ENCODE measurements around the gene GRK5.

The GRK5 gene

DNA sequence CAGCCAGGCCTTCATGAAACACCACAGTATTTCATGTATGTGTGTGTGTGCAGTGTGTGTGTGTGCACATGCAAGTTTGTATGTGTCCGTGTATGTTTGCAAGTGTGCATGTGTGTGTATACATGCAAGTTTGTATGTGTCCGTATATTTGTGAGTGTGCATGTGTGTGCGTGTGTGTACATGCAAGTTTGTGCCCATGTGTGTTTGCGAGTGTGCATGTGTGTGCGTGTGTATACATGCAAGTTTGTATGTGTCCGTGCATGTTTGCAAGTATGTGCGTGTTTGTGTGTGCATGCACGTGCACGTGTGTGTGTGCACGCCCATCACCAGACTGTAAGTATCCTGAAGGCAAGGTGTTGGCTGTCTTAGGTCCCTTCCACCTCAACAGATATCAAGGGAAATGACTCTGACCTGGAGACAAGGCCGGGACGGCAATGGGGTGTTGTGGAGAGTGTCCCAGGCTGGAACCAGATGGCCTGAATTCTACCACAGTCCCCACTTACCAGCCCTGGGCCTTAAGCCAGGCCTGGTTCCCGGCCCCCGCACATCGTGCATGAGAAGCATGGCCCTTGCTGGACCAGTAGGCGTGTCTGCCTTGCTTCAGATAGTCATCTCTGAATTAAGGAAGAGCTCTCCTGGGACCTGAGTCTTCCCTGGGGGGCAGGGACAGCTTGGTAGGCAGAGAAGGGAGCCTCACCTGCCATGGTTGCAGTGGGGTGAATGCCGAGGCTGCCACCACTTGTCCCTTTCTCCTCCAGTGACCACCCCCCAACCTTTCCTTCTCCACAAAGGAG lies 140.0 kb downstream of the GRK5 start:
- no peak for DNase-seq

DNA sequence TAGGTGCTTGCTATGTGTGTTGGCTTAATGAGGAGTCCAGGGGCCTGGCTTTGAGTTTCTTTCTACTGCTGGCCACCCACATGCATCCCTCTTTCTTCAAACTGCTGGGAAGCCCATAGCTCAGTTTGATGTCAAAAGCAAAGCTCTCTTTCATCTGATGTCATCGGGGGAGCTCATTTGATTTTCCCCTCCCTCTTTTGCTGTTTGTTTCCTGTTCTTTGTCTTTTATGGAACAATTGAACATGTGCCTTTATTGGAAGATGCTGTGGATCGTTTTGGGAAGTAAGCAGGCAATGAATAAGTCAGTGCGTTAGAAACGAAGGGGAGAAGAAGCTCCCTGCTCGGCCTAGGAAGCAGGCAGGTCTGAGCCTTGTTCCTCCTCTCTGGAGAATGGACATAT lies 140.7 kb downstream of the GRK5 start:
- DNase-seq = no peak

DNA sequence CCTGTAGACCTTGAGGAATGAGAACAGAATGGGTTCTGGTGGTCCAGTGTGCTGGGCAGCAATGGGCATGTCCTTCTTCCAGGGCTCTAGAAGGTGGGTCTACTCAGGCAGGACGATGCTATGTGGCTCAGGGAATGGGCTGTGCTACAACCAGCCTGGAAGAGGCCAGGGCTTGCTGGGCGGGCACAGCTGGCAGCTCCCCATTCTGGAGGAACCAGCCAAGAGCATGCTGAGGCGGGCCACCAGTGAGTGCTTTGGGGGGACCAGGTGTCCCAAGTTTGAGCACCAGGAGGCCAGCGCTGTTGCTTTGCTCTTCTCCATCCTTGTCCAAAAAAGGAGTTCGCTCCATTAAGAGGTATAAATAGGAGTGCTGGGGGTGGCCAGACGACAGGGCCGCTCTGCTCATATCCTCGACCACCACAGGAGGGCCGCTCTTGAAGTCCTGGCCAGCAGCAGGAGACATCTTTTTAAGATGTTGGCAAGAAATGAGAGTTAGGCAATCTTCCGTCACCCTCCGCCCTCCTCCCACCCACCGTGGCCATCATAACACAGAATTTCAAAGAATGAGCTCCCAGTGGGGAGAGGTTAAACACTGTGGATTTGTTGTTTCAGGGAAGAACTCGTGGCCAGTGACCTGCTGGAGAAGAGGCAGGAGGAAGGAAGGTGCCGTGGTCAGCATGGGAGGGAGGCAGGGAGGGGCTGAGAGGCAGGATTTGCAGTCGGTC lies 141.3 kb downstream of the GRK5 start:
- DNase-seq = no peak

DNA sequence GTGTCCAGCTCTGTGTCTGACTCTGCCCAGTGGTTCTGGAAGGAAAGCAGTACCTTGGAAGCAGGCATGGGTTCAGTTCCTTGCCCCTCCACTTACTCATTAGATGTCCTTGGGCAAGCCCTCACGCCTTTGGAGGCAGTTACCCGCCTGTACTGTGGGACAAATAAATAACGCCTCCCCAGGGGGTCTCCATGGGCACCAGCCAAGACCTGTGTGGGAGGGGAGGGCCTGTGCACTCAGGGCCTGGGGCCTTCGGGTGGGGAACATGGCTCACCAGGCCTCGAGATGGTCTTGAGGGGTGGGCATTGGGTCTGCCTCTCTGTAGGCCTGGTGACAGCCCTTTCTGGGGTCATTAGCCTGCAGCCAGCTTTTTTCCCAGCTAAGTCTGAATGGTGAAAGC lies 142.0 kb downstream of the GRK5 start:
- no peak for DNase-seq

DNA sequence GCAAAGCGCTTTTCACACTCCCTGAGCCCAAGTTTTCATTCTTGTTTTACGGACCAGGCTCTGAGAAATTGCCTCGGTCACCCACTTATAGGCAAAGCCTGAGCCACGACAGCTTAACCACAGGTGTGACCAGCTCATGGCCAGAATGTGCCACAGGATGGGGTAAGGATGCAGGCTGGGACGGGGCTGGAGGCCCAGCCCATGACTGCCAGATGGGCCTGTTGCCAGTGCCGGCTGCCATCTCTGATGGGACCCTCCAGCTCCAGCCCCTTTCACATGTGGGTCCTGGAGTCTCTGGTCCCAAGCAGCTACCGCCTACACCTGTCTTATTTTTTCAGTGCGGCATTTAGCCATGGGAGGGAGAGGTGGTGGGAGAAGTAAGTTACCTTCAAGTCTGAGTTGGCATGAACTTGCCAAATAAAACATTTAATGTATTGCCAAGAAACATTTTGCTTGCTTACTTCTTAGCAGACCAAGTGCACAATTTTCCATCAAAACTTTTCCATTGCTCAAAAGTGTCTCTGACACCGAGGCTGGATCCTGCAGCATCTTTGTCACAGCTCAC lies 142.6 kb downstream of the GRK5 start:
- no peak for DNase-seq

DNA sequence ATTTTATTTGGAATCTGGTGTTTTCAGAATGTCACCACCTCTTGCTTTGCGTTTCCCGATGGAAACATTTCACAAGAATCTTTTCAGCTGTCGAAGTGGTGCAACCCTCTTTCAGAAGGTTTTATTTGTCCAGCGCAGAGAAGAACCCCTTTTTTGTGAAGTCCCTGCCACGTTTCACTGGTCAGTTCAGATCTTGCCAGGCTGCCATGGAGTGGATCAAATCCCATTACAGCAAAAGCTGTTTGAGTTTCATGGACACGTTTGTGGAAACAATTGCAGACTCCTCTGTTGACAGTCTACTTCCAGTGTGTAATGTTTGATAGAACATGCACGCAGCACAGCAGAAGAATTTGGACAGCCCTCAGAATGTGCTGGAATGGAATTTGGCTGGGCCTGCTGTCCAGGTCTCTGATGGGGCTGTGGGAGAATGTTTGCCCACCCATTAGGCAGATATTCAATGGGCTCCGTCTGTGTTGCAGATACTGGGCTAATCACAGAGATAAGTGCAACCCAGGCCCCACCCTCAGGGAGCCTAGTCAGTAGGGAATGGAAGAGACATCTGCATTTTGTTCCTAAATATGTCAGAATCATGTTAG lies 143.2 kb downstream of the GRK5 start:
- no peak for DNase-seq

DNA sequence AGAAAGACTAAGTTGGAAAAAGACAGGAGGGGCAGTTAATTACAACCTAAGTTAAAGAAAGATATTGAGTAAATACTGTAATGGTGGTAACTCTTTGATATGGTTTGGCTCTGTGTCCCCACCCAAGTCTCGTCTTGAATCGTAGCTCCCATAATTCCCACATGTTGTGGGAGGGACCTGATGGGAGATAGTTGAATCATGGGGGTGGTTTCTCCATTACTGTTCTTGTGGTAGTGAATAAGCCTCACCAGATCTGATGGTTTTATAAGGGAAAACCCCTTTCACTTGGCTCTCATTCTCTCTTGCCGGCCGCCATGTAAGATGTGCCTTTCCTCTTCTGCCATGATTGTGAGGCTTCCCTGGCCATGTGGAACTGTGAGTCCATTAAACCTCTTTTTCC lies 143.8 kb downstream of the GRK5 start:
- no peak for DNase-seq

DNA sequence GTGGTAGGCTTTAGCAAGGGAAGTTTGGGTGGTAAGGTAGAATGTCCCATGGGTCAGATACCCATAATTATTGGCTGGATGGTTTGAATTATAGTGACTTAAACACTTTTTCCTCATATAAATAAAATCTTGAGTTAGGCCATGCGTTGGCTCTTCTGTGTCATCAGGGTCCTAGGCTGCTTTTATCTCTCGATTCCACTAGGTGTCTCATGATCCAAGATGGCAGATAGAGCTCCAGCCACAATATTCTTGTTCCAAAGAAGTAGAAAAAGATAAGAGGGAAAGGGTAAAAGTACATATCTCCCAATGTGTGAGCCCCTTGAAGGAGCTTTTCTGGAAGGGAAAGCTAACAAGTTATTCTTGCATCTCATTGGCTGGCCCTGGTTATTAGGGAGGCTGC lies 144.7 kb downstream of the GRK5 start:
- no peak for DNase-seq

DNA sequence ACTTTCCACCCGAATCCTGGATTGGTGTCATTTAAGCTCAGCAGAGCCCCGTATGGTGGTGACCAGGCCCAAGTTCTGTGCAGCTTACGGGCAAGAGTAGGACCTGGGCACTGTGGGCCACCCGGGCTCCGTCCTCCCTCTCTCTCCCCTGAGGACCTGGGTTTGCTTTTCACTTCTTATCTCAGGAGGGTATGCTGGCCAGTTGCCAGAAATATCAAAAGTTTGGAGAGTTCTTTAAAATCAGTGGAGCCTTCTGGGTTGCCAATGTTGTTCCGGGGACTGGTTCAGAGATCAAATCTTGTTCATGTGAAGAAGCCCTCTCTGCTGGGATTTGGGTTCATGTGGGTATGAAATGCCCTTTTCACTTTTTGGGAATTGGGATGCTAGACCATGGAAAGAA lies 145.4 kb downstream of the GRK5 start:
- no peak for DNase-seq

DNA sequence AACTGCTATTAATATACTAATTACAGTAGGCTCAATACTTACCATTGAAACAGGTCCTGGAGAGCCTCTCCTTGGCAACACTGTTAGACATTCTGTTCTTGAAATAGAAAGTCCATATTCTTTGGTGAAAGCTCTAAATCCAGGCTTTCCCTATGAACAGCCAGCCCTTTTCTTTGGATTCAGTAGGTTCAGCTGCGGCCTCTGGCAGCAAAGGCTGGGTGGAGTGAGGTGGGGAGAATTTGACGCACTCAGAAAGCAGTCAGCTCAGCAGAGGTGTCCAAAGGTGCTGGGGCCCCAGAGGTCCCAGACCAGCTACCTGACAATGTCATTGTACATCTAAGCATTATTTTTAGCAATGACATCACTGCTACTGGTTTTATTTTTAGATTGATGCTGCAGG lies 146.1 kb downstream of the GRK5 start:
- no peak for DNase-seq

DNA sequence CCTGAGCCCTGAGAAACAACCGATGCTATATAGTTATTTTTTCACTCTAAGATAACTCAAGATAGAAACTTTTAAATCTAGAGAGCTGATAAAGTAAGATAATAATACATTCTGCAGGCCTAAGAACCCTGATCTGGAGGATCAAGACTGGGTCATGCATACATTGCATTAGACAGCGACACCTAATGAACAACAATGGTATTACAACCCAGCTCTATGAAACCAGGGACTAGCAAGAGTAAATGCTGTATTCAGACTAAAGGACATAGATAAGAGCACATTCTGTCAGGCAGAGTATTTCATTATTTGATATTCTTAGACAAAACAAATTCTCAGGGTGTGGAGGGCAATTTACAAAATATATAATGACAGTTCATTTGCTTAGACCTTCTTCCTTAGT lies 148.6 kb downstream of the GRK5 start:
- no peak for DNase-seq

DNA sequence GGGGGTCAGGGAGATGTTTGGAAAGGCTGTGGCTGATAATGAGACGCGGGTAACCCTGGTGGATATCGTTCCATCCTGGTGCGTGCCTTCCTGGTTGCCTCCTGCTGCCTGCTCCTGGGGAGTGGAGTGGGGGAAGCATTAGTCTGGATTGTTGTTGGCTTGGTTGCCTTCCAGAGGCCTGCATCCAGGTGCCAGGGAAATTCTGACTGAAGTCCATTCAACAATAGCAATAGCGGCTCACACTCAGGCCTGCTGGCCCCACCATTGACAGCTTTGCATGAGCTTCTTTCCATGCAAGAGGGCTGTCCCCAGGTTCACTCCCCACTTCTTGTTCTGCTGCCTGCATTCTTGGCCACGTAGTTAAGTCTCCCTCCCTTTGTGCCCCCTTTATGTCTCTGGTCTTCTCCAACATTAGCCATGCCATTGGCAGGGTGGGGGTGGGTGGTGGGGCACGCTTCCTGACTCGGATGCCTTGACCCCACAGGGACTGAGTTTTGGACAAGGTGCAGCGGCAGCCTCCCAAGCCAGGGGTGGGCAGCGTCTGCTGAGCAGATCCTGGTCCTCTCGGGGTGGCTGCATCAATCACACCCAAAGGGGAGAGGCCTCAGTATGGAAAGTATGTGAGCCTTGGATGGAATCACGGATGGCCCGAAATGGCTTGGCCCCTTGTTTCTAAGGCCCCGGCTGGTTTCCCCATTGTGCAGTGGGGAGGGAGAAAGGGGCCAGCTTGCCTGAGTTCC lies 150.2 kb downstream of the GRK5 start:
- DNase-seq = no peak

DNA sequence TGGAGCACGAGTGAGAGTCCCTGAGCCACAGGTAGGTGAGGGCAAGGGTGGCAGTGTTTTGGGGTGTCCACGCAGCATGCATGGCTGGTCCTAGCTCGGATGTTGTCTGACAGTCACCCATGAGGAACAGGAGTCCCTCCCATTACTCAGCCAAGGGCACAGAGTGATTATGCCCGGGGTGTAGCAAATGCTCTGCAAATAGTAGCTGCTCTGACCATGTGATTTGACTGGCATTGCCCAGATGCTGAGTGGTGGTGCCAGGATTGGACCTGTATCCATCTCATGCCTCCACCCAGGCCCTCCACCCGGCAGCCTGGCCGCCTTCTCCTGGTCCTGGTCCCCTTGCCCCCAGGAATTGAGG lies 150.8 kb downstream of the GRK5 start:
- no peak for DNase-seq

DNA sequence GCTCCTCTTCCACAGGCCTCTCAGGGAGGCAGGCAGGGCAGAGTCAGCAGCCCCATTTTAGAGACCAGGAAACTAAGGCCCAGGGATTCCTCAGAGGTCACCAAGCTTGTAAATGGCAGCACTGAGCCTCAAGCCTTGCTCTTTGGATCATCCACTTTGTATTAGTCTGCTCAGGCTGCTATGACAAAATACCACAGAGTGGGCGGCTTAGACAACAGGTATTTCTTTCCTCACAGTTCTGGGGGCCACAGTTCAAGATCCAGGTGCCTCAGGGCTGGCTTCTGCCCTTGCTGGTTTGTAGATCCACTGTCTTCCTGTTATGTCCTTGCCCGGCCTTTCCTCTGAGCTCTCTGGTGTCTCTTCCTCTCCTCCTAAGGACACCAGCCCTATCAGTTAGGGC lies 151.2 kb downstream of the GRK5 start:
- no peak for DNase-seq

DNA sequence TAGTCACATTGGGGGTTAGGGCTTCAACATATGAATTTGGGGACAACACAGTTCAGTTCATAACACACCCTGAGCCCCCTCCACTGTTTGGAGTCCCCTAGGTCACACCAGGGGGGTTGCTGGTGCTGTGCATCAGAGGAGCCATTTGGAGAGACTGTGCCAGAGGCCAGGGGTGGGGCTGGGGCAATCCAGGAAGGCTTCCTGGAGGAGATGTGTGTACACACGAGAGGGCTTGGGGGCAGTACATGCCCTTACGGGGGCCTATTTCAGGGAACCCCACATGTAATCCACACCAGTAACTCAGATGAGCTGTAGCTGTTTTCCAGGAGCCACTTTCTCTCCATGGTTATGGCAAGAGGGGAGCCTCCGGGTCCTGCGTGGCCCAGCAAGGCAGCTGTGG lies 151.7 kb downstream of the GRK5 start:
- DNase-seq = no peak

DNA sequence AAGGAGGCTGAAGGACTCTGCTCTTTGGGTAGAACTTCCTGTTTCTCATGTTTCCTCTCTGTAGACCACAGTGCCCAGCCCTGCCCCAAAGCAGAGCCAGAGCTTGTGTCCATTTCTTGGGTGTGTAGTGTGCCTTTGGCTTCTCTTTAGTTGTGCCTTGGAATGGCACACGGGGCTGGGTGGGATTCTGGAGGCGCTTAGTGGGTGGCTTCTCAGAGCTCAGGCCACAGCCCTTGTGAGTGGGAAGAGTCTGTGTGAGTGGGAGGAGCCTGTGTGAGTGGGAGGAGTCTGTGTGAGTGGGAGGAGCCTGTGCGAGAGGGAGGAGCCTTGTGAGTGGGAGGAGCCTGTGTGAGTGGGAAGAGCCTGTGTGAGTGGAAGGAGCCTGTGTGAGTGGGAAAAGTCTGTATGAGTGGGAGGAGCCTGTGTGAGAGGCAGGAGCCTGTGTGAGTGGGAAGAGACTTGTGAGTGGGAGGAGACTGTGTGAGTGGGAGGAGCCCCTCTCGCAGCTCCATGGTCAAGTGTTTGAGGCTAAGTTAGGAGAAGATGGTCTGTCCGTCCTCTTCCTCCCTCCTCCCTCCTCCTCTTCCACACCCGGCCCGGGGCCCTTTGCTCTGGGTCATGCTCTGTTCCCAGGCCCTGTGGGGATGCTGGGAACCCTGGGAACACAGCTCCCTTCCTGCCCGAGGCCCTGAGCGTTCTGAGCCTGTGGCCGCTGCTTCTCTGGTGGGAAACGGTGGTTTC lies 153.0 kb downstream of the GRK5 start:
- no peak for DNase-seq

DNA sequence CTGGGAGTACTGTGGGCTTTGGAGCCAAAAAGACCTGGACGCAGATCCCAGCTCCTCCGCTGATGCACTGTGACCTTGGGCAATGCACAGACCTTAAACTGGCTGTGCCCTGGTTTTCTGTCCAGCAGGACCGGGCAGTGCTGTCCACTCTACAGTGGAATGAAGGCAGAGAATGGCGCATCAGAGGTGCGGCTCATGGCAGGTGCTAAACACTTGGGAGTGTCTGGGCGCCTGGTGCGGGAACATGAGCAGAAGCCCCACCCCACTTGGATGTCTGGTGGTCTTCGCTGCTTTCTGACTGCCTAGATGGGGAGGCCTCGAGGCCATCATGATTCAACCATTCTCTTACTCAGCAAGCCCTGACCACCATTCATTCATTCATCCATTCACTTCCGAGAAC lies 153.7 kb downstream of the GRK5 start:
- no peak for DNase-seq

DNA sequence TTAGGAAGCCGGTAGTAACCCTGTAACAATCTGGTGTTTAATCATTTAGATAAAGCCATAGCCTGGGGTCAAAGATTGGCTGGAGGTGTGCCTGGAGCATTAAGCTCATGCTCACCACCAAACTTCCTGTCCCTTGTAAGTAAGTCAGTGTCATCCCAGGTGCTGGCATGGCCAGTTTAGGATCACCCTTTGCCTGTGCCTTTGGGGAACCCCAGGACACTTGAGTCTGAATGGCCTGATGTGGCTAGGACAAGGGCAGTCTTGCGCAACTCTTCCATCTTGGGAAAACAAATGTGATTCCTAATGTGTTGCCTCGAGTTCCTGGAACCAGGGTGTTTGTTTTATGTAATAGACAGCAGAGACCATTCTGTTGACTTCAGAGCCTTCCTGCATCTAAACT lies 154.8 kb downstream of the GRK5 start:
- DNase-seq = no peak

DNA sequence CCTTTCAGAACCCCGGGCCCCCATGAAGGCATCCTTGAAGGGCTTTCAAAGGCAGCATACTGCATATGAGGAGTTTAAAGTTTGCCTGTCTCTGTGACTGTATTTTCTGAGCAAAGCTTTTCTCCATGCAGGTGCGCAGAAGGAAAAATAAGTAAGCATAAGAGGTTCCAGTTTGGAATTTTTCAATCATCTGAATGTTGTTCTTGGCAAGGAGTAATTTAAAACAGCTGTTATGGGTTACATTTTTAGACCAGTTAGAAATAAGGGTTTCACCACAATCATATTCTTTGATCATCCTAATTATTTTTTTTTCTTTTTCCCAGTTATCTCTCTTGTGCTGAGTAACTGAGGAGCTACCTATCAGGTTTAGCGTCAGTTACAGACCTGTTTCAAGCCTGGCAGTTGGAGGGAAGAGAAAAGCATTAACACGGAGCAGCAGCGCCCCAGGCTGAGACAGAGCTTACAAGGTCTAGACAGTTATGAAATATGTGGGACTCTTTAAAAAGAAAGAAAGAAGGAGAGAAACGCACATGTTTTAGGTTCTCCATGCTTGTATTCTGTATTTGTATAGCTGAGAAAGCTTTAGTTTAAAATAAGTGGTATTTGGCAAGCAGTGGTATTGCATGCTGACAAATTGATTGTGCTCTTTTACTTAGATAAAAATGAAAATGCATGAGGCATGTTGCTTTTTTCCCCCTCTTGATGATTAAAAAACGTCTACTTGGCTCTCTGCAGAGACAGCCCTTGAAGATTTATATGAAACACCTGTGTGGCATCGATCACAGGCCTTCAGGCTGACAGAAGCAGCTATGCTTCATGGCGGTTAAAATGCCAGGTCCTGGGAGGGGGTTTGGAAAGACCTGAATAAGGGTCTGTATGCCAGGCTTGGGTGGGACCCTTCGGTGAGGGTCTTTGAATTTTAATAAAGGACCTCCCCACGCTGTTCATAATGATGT lies 157.6 kb downstream of the GRK5 start:
- DNase-seq = no peak

DNA sequence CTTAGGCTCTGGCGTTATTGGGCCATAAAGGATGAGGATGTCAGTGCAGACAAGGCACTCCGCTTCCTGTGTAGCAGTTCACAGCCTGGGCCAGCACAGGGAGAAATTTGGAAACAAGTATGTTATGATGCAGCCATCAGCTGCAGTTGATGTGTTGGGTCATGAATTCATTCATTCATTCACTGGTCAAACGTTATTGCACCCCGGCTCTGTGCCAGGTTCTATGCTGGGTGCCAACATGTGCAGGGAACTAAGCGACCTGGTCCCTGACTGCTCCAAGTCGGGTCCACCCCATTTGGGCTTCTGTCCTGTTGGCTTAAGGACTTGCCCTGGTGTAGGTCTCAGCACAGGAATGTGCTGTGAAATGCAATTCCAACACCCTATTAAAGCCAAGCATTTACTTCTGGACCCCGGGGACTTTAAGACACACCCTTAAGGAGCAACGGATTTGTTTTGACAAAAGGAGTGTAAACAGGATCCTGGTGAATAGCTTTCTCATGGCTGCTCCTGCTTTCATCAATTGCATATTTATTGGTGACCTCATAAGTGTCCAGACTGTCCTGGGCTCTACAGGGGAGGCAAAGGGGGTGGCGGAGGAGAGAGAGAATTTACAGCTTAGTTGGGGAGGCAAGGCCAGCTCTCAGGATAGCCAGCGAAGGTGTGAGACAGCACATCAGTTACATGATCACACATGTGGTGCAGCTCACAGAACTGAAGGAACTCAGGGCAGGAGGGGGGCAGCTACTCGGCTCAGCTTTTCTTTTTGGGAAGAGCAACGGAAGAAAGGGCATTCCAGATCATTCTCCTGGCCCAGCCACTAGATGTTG lies 158.6 kb downstream of the GRK5 start:
- no peak for DNase-seq
